GM12873 (cell line): ENCODE results near the gene SIL1.

Experiments used
- CTCF ChIP-seq: IDR thresholded peaks from 2 replicates; pipeline ENCODE4 v1.5.1; 2012; ENCODE audit warnings: low read depth, mild to moderate bottlenecking, moderate library complexity, low read length, control low read depth; ENCODE audit not compliant: insufficient read depth; ENCODE audit errors: missing control alignments

Gene SIL1

GRCh38 chr5:138978581-138978980 is 219.6 kb downstream of the SIL1 start:
- no peak for TF ChIP-seq CTCF

GRCh38 chr5:138978080-138978479 is 220.1 kb downstream of the SIL1 start:
- no peak for TF ChIP-seq CTCF

- no peak for TF ChIP-seq CTCF
Observed at GRCh38 chr5:138975098-138975847, 222.9 kb downstream of the SIL1 start.

- no peak for TF ChIP-seq CTCF
Observed at GRCh38 chr5:138974227-138975063, 223.7 kb downstream of the SIL1 start.

GRCh38 chr5:138972836-138973235 is 225.3 kb downstream of the SIL1 start:
- no peak for TF ChIP-seq CTCF

- TF ChIP-seq CTCF = no peak
Observed at GRCh38 chr5:138972230-138972629, 225.9 kb downstream of the SIL1 start.

GRCh38 chr5:138969323-138970002 is 228.7 kb downstream of the SIL1 start:
- TF ChIP-seq CTCF = no peak
